Neutrophil (primary cell): ENCODE results near the gene OMD.

Experiments used
- H3K27ac ChIP-seq: fragments of 200-600 bp; sonication (generic); 2 replicates; pipeline ENCODE4 v1.5.1; 2016; ENCODE audit warnings: mild to moderate bottlenecking, moderate library complexity
- H3K27me3 ChIP-seq: fragments of 200-600 bp; sonication (generic); 2 replicates; pipeline ENCODE4 v1.6.0; 2016; ENCODE audit warnings: mild to moderate bottlenecking
- H3K36me3 ChIP-seq: fragments of 200-600 bp; sonication (generic); 2 replicates; pipeline ENCODE4 v1.5.1; 2017
- H3K4me1 ChIP-seq, 2 experiments: fragments of 200-600 bp in 1 of 2; sonication (generic) in 1 of 2; 1 replicate in 1 of 2; 2 replicates in 1 of 2; pipeline versions ENCODE4 v1.5.1 to v1.6.1; 2013 to 2016; ENCODE audit warnings: low read depth in 1 of 2, low read length in 1 of 2, mild to moderate bottlenecking in 1 of 2, moderate library complexity in 1 of 2; ENCODE audit not compliant: control insufficient read depth in 1 of 2, insufficient read depth in 1 of 2
- H3K4me3 ChIP-seq, 2 experiments: fragments of 200-600 bp in 1 of 2; sonication (generic) in 1 of 2; 1 replicate in 1 of 2; 2 replicates in 1 of 2; pipeline ENCODE4 v1.5.1; 2013 to 2016; ENCODE audit warnings: low read depth in 1 of 2, low read length in 1 of 2, mild to moderate bottlenecking in 1 of 2, moderate library complexity in 1 of 2
- H3K9me3 ChIP-seq: fragments of 200-600 bp; sonication (generic); 2 replicates; pipeline ENCODE4 v1.5.1; 2016
- TF ChIP-seq, protein P1 (sequence below): fragments of 200-600 bp; sonication (generic); IDR thresholded peaks from 2 replicates; pipeline ENCODE4 v1.5.1; 2016; ENCODE audit warnings: antibody characterized with exemption

Gene OMD

DNA sequence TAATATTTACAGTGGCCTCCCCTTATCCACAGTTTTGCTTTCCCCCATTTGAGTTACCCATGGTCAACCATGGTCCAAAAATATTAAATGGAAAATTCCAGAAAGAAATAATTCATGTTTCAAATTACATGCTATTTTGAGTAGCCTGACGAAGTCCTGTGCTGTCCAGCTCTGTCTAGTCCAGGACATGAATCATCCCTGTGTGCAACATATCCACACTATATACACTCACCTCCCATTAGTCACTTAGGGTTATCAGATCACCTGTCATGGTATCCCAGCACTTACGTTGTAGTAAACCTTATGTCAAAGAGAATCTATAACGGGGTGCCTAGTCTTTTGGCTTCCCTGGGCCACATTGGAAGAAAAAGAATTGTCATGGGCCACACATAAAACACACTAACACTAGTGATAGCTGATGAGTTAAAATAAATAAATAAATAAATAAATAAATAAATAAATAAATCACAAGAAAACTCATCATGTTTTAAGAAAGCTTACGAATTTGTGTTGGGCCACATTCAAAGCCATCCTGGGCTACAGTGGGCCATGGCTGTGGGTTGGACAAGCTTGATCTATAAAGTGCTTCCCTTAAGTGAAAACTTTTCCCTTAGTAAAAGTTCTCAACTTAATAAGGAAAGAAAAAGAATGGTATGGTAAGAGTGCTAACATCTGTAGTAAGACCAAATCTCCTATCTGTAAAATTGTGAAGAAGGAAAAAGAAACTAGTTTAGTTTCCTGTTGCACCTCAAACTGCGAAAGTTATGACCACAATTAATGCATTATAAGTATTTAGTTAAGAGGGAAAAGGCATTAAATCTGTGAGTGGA lies 15.9 kb upstream of the OMD start:
- Histone ChIP-seq H3K4me1 (no peaks in the 10 kb centered on the region), H3K27me3 (no peaks in the 10 kb centered on the region), H3K27ac (no peak overlapping the region), H3K36me3 (no peaks in the 10 kb centered on the region), H3K4me3 (no peak overlapping the region), H3K9me3 (no peaks in the 10 kb centered on the region)
- TF ChIP-seq, protein P1, sequence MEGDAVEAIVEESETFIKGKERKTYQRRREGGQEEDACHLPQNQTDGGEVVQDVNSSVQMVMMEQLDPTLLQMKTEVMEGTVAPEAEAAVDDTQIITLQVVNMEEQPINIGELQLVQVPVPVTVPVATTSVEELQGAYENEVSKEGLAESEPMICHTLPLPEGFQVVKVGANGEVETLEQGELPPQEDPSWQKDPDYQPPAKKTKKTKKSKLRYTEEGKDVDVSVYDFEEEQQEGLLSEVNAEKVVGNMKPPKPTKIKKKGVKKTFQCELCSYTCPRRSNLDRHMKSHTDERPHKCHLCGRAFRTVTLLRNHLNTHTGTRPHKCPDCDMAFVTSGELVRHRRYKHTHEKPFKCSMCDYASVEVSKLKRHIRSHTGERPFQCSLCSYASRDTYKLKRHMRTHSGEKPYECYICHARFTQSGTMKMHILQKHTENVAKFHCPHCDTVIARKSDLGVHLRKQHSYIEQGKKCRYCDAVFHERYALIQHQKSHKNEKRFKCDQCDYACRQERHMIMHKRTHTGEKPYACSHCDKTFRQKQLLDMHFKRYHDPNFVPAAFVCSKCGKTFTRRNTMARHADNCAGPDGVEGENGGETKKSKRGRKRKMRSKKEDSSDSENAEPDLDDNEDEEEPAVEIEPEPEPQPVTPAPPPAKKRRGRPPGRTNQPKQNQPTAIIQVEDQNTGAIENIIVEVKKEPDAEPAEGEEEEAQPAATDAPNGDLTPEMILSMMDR: no peak

DNA sequence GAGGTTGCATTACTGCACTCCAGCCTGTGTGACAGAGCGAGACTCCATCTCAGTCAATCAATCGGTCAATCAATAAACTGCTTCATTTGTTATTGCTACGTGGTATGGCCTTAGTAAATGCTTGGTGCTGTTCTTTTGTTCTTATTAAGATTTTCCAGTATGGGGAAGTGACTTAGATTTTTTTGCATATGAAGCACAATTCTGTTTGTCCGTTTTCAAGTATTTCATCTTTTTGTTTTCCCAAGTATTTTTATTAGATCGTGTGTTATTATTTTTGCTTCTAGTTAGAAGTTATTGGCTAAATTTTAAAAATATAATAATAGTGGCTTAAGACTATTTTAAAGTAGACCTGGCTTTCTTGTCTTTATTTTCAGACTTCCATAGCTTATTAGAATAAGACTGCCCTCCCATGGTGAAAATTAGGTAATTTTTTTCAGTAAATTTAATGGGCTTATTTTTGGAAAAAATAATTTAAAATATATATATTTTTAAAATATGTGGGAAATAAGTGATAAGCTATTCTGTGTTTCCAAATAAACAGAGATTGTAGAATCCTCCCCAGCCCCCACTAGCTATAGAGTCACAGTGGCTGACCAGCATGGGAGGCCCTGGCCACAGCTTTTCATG lies 14.7 kb upstream of the OMD start:
- Histone ChIP-seq H3K27me3 (no peaks in the 10 kb centered on the region), H3K36me3 (no peaks in the 10 kb centered on the region), H3K4me1 (no peaks in the 10 kb centered on the region), H3K4me3 (no peak overlapping the region), H3K9me3 (no peaks in the 10 kb centered on the region), H3K27ac (no peak overlapping the region)
- TF ChIP-seq, protein P1: no peak

DNA sequence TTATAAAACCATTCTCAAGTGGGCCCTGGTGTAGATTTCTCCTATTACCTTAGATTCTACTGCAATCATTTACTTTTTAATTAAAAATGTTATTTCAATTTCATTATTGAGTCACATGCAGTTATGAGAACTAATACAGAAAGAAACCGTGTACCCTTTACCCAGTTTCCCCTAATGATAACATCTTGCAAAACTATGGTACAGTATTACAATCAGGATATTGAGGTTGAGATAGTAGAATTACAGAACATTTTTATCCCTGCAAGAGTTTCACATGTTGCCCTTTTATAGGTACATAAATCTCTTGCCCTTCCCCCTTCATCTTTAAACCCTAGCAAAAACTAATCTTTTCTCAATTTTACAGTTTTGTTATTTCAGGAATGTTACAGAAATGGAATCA lies 11.0 kb upstream of the OMD start:
- no peak overlapping the region for H3K27ac ChIP-seq
- TF ChIP-seq, protein P1: no peak
- H3K4me1 ChIP-seq: no peaks in the 10 kb centered on the region
- no peaks in the 10 kb centered on the region for H3K27me3 ChIP-seq
- H3K9me3 ChIP-seq: no peaks in the 10 kb centered on the region
- H3K36me3 ChIP-seq: no peaks in the 10 kb centered on the region
- H3K4me3 ChIP-seq: no peak overlapping the region

DNA sequence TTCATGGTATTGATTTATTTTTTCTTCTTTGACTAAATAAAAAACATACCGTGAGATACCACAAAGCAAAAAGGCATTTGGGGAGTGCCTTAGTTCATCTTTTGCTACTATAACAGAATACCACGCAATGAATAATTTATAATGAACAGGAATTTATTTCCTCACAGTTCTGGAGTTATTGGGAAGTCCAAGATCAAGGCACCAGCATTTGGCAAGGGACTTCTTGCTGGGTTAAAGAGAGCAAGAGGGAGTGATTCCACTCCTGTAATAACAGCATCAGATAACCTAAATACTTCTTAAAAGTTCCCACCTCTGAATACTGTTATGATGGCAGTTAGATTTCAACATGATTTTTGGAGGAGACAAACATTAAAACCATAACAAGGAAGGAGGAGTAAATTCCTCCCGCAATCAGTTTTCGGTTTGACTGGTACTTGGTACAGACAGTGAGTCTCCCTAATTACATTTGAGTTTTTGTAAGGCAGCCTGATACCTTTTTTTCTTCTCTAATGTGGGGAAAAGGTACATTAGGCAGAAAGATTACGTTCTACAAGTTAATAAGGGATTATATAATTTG lies 8.8 kb upstream of the OMD start:
- Histone ChIP-seq H3K36me3 (no peaks in the 10 kb centered on the region), H3K27me3 (no peaks in the 10 kb centered on the region), H3K4me3 (no peak overlapping the region), H3K27ac (no peak overlapping the region), H3K9me3 (no peaks in the 10 kb centered on the region), H3K4me1 (no peaks in the 10 kb centered on the region)
- TF ChIP-seq, protein P1: no peak

DNA sequence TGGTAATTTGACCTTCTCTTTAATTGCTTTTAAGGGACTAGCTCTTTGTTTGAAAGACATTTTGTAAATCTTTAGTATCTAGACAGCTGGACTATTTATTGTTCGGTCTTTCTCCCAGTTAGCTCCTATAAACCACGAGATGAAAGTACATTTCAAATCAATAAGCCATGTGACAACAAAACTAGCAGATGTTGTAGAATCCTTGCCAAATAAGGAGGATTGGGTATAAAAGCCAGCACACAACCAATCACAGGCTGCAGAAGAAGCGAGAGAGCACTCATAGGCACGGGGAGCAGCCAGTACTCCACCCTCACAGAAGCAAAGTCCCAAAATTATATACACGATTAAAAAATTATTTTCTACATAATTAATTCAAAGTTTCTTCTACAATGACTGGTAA lies 8.1 kb upstream of the OMD start:
- Histone ChIP-seq H3K4me1 (no peaks in the 10 kb centered on the region), H3K9me3 (no peaks in the 10 kb centered on the region), H3K4me3 (no peak overlapping the region), H3K27ac (no peak overlapping the region), H3K27me3 (no peaks in the 10 kb centered on the region), H3K36me3 (no peaks in the 10 kb centered on the region)
- TF ChIP-seq, protein P1: no peak
